NB4 (cell line): ENCODE results near the gene SERPINA1.

Experiments used
- DNase-seq: peaks from one replicate; pipeline ENCODE4 v3.0.0; 2010; ENCODE audit warnings: low read depth
- H3K4me3 ChIP-seq: one replicate; pipeline ENCODE4 v1.5.1; 2011; ENCODE audit warnings: mild to moderate bottlenecking, low read depth, low read length, moderate library complexity
- CTCF ChIP-seq: IDR thresholded peaks from one replicate; pipeline ENCODE4 v1.5.1; 2012; ENCODE audit warnings: low read depth, low read length
- MYC ChIP-seq: IDR thresholded peaks from 2 replicates; pipeline ENCODE4 v1.6.1; 2011; ENCODE audit warnings: low read depth, low read length
- POLR2A ChIP-seq: IDR thresholded peaks from 2 replicates; pipeline ENCODE4 v1.6.1; 2011; ENCODE audit warnings: mild to moderate bottlenecking; ENCODE audit not compliant: insufficient read length; ENCODE audit errors: extremely low read depth
- TF ChIP-seq, protein P1 (sequence below): IDR thresholded peaks from 2 replicates; pipeline ENCODE4 v1.6.1; 2011; ENCODE audit warnings: low read depth, low read length

SERPINA1 gene

GRCh38 chr14:94395888-94396574, 7.6 kb upstream of the SERPINA1 start:
- TF ChIP-seq, protein P1, sequence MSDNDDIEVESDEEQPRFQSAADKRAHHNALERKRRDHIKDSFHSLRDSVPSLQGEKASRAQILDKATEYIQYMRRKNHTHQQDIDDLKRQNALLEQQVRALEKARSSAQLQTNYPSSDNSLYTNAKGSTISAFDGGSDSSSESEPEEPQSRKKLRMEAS, result no peak
- DNase-seq, result no peak
- no peak overlapping the region for H3K4me3 ChIP-seq

DNA sequence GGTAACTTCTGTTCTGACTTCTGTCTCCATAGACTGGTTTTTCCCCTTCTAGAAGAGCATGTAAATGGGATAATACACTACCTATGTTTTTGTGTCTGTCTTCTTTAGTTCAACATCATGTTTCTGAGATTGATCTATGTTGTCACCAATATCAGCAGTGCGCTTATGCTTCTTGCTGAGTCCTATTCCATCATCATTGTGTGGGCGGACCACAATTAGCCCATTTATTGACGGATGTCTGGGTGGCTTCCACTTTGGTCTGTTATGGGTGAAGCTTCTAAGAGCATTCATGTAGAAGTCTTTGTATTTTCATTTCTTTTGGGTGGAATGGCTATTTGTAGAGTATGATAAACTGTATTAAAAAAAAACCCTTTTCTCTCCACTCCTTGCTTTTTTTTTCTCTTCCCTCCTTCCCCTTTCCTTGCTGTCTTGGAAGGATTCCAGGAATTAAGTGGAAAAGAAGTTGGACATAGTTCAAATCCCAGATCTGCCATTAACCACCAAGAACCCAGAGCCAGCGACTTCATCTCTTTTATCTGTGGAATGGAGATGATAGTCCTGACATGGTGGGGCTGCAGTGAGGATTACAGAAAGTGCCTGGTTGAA, 7.0 kb upstream of the SERPINA1 start:
- peak; percentile 32 for DNase-seq
- TF ChIP-seq, protein P1, result no peak
- no peak for TF ChIP-seq POLR2A
- TF ChIP-seq MYC, result no peak
- TF ChIP-seq CTCF, result no peak
- no peak overlapping the region for H3K4me3 ChIP-seq

- DNase-seq, result peak; percentile 96
- no peak overlapping the region for H3K4me3 ChIP-seq
- TF ChIP-seq MYC (peak; percentile 76), CTCF (no peak), POLR2A (no peak)
- TF ChIP-seq, protein P1, result peak; percentile 65
These were observed 6.3 kb upstream of the SERPINA1 start for GRCh38 chr14:94394581-94395207.

DNA sequence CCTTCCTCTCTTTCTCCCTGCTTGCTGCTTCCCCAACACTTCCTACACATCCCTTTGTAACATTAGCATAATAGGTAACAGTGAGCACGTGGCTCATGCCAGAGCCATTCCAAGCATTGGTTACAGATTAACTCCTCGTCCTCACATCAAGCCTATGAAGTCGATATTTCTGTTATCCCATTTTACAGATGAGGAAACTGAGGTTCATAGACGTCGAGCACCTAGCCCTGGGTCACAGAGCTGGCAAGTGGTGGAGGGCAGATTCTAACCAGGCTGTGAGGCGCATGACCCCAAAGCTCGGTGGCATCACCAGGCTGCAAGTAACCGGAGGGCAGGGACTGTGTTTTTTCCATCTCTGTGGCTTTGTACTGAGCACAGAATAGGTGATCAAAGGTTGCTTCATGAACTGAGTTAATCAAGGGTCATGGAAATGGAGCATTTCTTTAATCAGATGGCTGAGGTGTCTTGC, 5.7 kb upstream of the SERPINA1 start:
- TF ChIP-seq MYC, result no peak
- TF ChIP-seq CTCF, result no peak
- TF ChIP-seq, protein P1, result no peak
- TF ChIP-seq POLR2A, result no peak
- DNase-seq, result no peak
- no peak overlapping the region for H3K4me3 ChIP-seq

GRCh38 chr14:94393474-94393873, 5.1 kb upstream of the SERPINA1 start:
- TF ChIP-seq MYC (no peak), POLR2A (no peak), CTCF (no peak)
- TF ChIP-seq, protein P1, result no peak
- DNase-seq, result no peak

GRCh38 chr14:94392510-94392935, 4.1 kb upstream of the SERPINA1 start:
- TF ChIP-seq, protein P1, result no peak
- no peak for TF ChIP-seq CTCF
- no peak for TF ChIP-seq MYC
- no peak for TF ChIP-seq POLR2A
- peak; percentile 95 for DNase-seq

More at GRCh38 chr14:94393474-94393873, 5.1 kb upstream of the SERPINA1 start:
- H3K4me3 ChIP-seq, result no peak overlapping the region

More at GRCh38 chr14:94392510-94392935, 4.1 kb upstream of the SERPINA1 start:
- no peak overlapping the region for H3K4me3 ChIP-seq
